Lower leg skin (tissue), 3 donors: ENCODE measurements around the gene VASH2.

Experiments used
- POLR2A ChIP-seq, 2 donors: fragments of 450-650 bp; IDR thresholded peaks; one replicate each; pipeline ENCODE4 v1.6.1; 2016 to 2017; ENCODE audit warnings: antibody characterized with exemption in 2 of 2, mild to moderate bottlenecking in 1 of 2, moderate library complexity in 1 of 2
- TF ChIP-seq, protein P1 (sequence below), 3 donors: fragments of 450-650 bp; IDR thresholded peaks; one replicate each; pipeline ENCODE4 v1.5.1; 2016; ENCODE audit warnings: antibody characterized with exemption in 3 of 3, mild to moderate bottlenecking in 3 of 3, moderate library complexity in 2 of 3

DNA sequence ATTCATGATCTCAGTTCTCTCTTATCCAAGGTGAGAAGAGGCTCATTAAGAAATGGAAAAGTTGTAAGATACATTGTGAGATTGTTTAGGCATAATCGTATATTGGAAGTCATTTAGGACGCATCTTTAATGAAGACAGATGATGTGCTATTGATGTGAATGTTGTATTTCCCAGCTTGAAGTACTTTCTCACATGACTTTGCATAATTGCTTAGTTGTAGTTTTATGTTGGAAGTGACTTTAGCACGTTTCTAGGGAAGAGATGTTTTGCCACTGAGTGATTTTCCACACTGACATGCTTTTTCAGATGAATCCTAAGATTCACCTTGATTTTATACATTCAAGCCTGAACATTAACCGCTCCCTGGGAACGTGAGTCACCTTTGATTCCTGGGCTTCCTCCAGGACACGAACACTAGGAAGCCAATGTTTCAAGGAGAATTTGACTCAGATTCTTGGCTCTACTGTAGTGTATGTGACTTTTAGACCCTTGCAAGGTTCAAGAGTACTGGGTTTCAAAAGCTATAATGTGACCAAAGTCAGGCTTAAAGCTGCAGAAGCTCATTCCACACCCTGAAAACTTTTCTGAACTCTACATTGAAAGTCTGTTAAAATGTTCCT is 37.5 kb downstream of the VASH2 start:
- TF ChIP-seq, protein P1, sequence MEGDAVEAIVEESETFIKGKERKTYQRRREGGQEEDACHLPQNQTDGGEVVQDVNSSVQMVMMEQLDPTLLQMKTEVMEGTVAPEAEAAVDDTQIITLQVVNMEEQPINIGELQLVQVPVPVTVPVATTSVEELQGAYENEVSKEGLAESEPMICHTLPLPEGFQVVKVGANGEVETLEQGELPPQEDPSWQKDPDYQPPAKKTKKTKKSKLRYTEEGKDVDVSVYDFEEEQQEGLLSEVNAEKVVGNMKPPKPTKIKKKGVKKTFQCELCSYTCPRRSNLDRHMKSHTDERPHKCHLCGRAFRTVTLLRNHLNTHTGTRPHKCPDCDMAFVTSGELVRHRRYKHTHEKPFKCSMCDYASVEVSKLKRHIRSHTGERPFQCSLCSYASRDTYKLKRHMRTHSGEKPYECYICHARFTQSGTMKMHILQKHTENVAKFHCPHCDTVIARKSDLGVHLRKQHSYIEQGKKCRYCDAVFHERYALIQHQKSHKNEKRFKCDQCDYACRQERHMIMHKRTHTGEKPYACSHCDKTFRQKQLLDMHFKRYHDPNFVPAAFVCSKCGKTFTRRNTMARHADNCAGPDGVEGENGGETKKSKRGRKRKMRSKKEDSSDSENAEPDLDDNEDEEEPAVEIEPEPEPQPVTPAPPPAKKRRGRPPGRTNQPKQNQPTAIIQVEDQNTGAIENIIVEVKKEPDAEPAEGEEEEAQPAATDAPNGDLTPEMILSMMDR (IDR thresholded peaks at IDR 0.05), result no peak
- TF ChIP-seq POLR2A (IDR thresholded peaks at IDR 0.05), result no peak
